GM23248 (cell line): ENCODE measurements around the gene CHST3. TPM values are rescaled to one million over a fixed set of nuclear protein-coding genes. Genes with fewer than 3 reads are reported as not detected.
A peak's percentile ranks its signal among the peaks of the same experiment; 100 is the strongest.

Experiments
- DNase-seq: peaks from one replicate; pipeline ENCODE4 v3.0.0-alpha.2; 2015
- H2AFZ ChIP-seq: fragments of 200-600 bp; sonication (generic); 2 replicates; pipeline ENCODE4 v1.6.1; 2016; ENCODE audit warnings: antibody characterized with exemption
- H3F3A ChIP-seq: fragments of 200-600 bp; sonication (generic); 2 replicates; pipeline ENCODE4 v1.6.1; 2016; ENCODE audit warnings: mild to moderate bottlenecking, antibody characterized with exemption, mixed run types; ENCODE audit not compliant: insufficient read depth
- H3K27ac ChIP-seq: fragments of 200-600 bp; sonication (generic); 2 replicates; pipeline ENCODE4 v1.5.1; 2016; ENCODE audit warnings: mild to moderate bottlenecking
- H3K27me3 ChIP-seq: fragments of 200-600 bp; sonication (generic); replicated peaks from 2 replicates; pipeline ENCODE4 v1.6.1; 2016; ENCODE audit warnings: mild to moderate bottlenecking; ENCODE audit not compliant: insufficient read depth
- H3K36me3 ChIP-seq: fragments of 200-600 bp; sonication (generic); 2 replicates; pipeline ENCODE4 v1.6.1; 2016; ENCODE audit warnings: low read depth, mild to moderate bottlenecking
- H3K4me1 ChIP-seq: fragments of 200-600 bp; sonication (generic); 2 replicates; pipeline ENCODE4 v1.6.1; 2016; ENCODE audit warnings: mild to moderate bottlenecking; ENCODE audit not compliant: insufficient read depth
- H3K4me2 ChIP-seq: fragments of 200-600 bp; sonication (generic); one replicate; pipeline ENCODE4 v1.6.1; 2016; ENCODE audit warnings: mild to moderate bottlenecking; ENCODE audit not compliant: unreplicated experiment
- H3K4me3 ChIP-seq: fragments of 200-600 bp; sonication (generic); 2 replicates; pipeline ENCODE4 v1.5.1; 2016; ENCODE audit warnings: mild to moderate bottlenecking
- H3K79me2 ChIP-seq: fragments of 200-600 bp; sonication (generic); 2 replicates; pipeline ENCODE4 v1.6.1; 2016; ENCODE audit warnings: mild to moderate bottlenecking; ENCODE audit not compliant: insufficient read depth
- H3K9ac ChIP-seq: fragments of 200-600 bp; sonication (generic); 2 replicates; pipeline ENCODE4 v1.6.1; 2016; ENCODE audit warnings: mild to moderate bottlenecking
- H3K9me2 ChIP-seq: fragments of 200-600 bp; sonication (generic); 2 replicates; pipeline ENCODE4 v1.6.1; 2016; ENCODE audit warnings: mixed run types, mild to moderate bottlenecking, moderate library complexity; ENCODE audit not compliant: insufficient read depth
- H3K9me3 ChIP-seq: fragments of 200-600 bp; sonication (generic); one replicate; pipeline ENCODE4 v1.6.1; 2017; ENCODE audit warnings: low read depth
- H4K20me1 ChIP-seq: fragments of 200-600 bp; sonication (generic); 2 replicates; pipeline ENCODE4 v1.6.0; 2016; ENCODE audit not compliant: insufficient read depth
- EZH2 ChIP-seq: fragments of 200-600 bp; sonication (generic); IDR thresholded peaks from 2 replicates; pipeline ENCODE4 v1.6.1; 2018; ENCODE audit warnings: antibody characterized with exemption, mild to moderate bottlenecking; ENCODE audit not compliant: insufficient read depth, poor library complexity, severe bottlenecking
- EZH2phosphoT487 ChIP-seq: fragments of 200-600 bp; sonication (generic); IDR thresholded peaks from 2 replicates; pipeline ENCODE4 v1.6.1; 2018; ENCODE audit warnings: antibody characterized with exemption, moderate library complexity, mild to moderate bottlenecking, low read depth; ENCODE audit not compliant: insufficient read depth
- WGBS, 2 experiments: methylation state at CpG; one replicate each; pipeline ENCODE4 v1.1.6; 2015 to 2017; ENCODE audit warnings: low lambda C conversion rate in 2 of 2, low coverage in 1 of 2; ENCODE audit errors: missing lambda C conversion rate in 2 of 2; 5-methylcytosine and 5-hydroxymethylcytosine counted together
- in situ Hi-C: fragments of 300-500 bp; cut with MboI; formaldehyde crosslinking; loops from 2 replicates; pipeline ENCODE4 v1.15.0; 2020
- polyA plus RNA-seq: library from polyadenylated mRNA; unstranded; fragments of >200 nt; fragmentation: Nextera tagmentation; extraction: Ambion mirVana; gene quantifications from 2 replicates; pipeline ENCODE4 v1.2.1, GENCODE V29; 2016
- total RNA-seq: library from RNA; depleted of rRNA; stranded (reverse); fragments of >200 nt; shearing (Covaris generic); gene quantifications from 2 replicates; pipeline ENCODE4 v1.2.3, GENCODE V29; 2014

CHST3 gene
- total and polyA plus RNA-seq, 2 experiments from 2014 or later: 10.7 to 42.2 TPM

- Histone ChIP-seq H4K20me1 (0 out of 2 replicates have a peak, but pooled peaks cover 4% of the 10 kb centered on the region), H3K4me2 (peak overlapping the region; percentile 59), H3K79me2 (peaks cover 80% of the 10 kb centered on the region), H3K9ac (0 out of 2 replicates have a peak overlapping the region, but pooled peaks have one; percentile 63), H3K36me3 (0 out of 2 replicates have a peak, but pooled peaks cover 5% of the 10 kb centered on the region), H3F3A (peaks cover 79% of the 10 kb centered on the region), H2AFZ (no peak overlapping the region), H3K4me3 (no peak overlapping the region), H3K9me2 (no peaks in the 10 kb centered on the region), H3K4me1 (peaks cover 67% of the 10 kb centered on the region), H3K9me3 (no peaks in the 10 kb centered on the region), H3K27ac (peak overlapping the region; percentile 78; the same call in 1 of the 2 replicates), H3K27me3 (no peaks in the 10 kb centered on the region)
- in situ Hi-C loops: no loop called here
- no peak for DNase-seq
- TF ChIP-seq EZH2phosphoT487: no peak
- WGBS, 2 experiments: 88% methylated on average over 15 of the region's 15 CpGs
Measured at GRCh38 chr10:71978988-71979691, 14.9 kb downstream of the CHST3 start.

DNA sequence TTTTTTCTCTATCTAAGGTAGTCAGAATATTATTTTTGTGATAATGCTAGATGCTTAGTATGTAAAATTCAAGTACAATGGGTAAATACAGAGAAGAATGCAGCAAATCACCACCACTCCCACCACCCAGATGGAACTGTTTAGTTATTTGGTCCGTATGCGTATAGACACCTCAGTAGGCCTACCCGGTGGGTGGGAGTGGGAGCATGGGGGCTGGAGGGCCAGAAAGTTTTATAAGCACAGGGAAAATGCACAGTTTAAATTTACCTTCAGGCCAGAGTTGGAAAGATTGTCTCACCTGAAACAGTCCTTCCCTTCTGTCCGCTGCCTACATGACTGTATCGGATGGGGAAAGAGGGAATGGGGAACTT is 15.5 kb downstream of the CHST3 start:
- 83 to 87% methylated on average over 5 of the region's 5 CpGs for WGBS, 2 experiments
- in situ Hi-C loops: no loop called here
- peak overlapping the region; percentile 63; the same call in 1 of the 2 replicates for H3K9ac ChIP-seq

DNA sequence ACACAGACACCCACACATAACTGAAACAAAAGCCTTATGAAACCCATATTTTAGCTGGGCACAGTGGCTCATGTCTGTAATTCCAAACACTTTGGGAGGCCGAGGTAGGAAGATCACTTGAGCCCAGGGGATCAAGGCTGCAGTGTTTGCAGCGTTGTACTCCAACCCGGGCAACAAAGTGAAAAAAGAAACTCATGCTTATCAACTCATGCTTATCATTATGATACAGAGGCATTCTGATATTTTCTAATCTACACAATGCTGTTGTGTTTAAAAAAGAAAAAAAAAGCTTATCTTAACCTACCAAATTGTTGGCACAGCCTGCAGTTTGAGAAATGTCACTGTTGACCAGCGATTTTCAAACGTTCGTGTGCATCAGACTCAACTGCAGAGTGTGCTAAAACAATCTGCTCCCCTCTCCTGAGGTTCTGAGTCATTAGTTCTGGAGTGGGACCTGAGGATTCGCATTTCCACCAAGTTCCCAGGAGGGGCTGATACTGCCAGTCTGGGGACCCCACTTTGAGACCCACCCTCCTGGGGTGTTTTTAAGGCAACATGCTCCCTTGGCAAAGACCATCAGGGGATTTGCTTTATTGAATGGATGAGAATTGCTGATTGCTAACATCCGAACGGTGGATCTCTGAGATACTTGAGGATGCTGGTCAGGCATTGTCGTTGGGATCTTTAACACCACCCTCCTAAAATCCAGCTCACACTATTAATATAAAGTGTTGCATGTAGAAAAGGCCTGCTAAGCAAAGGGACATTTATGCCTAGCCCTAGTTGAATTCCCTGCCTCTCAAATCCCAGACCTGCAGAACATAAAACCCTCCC is 16.2 kb downstream of the CHST3 start:
- Histone ChIP-seq H3K4me3 (no peak overlapping the region), H3F3A (peaks cover 69% of the 10 kb centered on the region), H3K9ac (peak overlapping the region; percentile 63), H3K4me1 (peaks cover 60% of the 10 kb centered on the region), H3K9me3 (no peaks in the 10 kb centered on the region), H3K27me3 (no peaks in the 10 kb centered on the region), H4K20me1 (peaks cover 8% of the 10 kb centered on the region; the same call in 1 of the 2 replicates), H2AFZ (no peak overlapping the region), H3K79me2 (peaks cover 91% of the 10 kb centered on the region), H3K36me3 (0 out of 2 replicates have a peak, but pooled peaks cover 5% of the 10 kb centered on the region), H3K27ac (peak overlapping the region; percentile 78), H3K4me2 (peak overlapping the region; percentile 59), H3K9me2 (no peaks in the 10 kb centered on the region)
- in situ Hi-C loops: no loop called here
- 43 to 47% methylated on average over 10 of the region's 10 CpGs for WGBS, 2 experiments
- TF ChIP-seq EZH2 (no peak), EZH2phosphoT487 (no peak)
- peak; percentile 51 for DNase-seq

More for the DNA sequence above, 15.5 kb downstream of the CHST3 start:
- H3K4me3 ChIP-seq: no peak overlapping the region
- peaks cover 76% of the 10 kb centered on the region for H3F3A ChIP-seq
- 0 out of 2 replicates have a peak, but pooled peaks cover 5% of the 10 kb centered on the region for H3K36me3 ChIP-seq
- H3K9me2 ChIP-seq: no peaks in the 10 kb centered on the region
- TF ChIP-seq EZH2 (no peak), EZH2phosphoT487 (no peak)
- H2AFZ ChIP-seq: no peak overlapping the region
- peaks cover 8% of the 10 kb centered on the region; the same call in 1 of the 2 replicates for H4K20me1 ChIP-seq
- peaks cover 84% of the 10 kb centered on the region for H3K79me2 ChIP-seq
- no peaks in the 10 kb centered on the region for H3K27me3 ChIP-seq
- H3K27ac ChIP-seq: peak overlapping the region; percentile 78
- no peaks in the 10 kb centered on the region for H3K9me3 ChIP-seq
- peak overlapping the region; percentile 59 for H3K4me2 ChIP-seq
- DNase-seq: no peak
- H3K4me1 ChIP-seq: peaks cover 64% of the 10 kb centered on the region

- peak; percentile 77 for DNase-seq
- H3K9me3 ChIP-seq: no peaks in the 10 kb centered on the region
- peaks cover 61% of the 10 kb centered on the region for H3F3A ChIP-seq
- H3K36me3 ChIP-seq: 0 out of 2 replicates have a peak, but pooled peaks cover 5% of the 10 kb centered on the region
- no peak overlapping the region for H2AFZ ChIP-seq
- peak overlapping the region; percentile 59 for H3K4me2 ChIP-seq
- H3K79me2 ChIP-seq: peaks cover 100% of the 10 kb centered on the region
- no peak overlapping the region for H3K4me3 ChIP-seq
- in situ Hi-C loops: no loop called here
- H3K9me2 ChIP-seq: no peaks in the 10 kb centered on the region
- TF ChIP-seq EZH2: no peak
- H3K27ac ChIP-seq: peak overlapping the region; percentile 78
- H3K4me1 ChIP-seq: peaks cover 61% of the 10 kb centered on the region
- H4K20me1 ChIP-seq: peaks cover 8% of the 10 kb centered on the region; the same call in 1 of the 2 replicates
- no peaks in the 10 kb centered on the region for H3K27me3 ChIP-seq
- peak overlapping the region; percentile 63 for H3K9ac ChIP-seq
- 55 to 59% methylated on average over 14 of the region's 14 CpGs for WGBS, 2 experiments
Measured at GRCh38 chr10:71981015-71981875, 17.1 kb downstream of the CHST3 start.
